Hematopoietic multipotent progenitor cell (in vitro differentiated cells): ENCODE data around the gene PTPRD. TPM values are rescaled to one million over a fixed set of nuclear protein-coding genes. Genes with fewer than 3 reads are reported as not detected.

ENCODE experiments used
- DNase-seq, 3 donors: peaks; one replicate each; pipeline ENCODE4 v3.0.0-alpha.2; 2011 to 2015; ENCODE audit warnings: low read depth in 2 of 3, low spot score in 2 of 3
- total RNA-seq: library from RNA; depleted of rRNA; stranded (reverse); fragments of >200 nt; gene quantifications from one replicate; pipeline ENCODE4 v1.2.3, GENCODE V29; 2012

Gene PTPRD
- total RNA-seq, 1 donor, result 16.2 TPM

GRCh38 chr9:9791611-9792010 is 821.2 kb downstream of the PTPRD start:
- DNase-seq, result peak in 1 of 3 donors; percentile 27

DNA sequence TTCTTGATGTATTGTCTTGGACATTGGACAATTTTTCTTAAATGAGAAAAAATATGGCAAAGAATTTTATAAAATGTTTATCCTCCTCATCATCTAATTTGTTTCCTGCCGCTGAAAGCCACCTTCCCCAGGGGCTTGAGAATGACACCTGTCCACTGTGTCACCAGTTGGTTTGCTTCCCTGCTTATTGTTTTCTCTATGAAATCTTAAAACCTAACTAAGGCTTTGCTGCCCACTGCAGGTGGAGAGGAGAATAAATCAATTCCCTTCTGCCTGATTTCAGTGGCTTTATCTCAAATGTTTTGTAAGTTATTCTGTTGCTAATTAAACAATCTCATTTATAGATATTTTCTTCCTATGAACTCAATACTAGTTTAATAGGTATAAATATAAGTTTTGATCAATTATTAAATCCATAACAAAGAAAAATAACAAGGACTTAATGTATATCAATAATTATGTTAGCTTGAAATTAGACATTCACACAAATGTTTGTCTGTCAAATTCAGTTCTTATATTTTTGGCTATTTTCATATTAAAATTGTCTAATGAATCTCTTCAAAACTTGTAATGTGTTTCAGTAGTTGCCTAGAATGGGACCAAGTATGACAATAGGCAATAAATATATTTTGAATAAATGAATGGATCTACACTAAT is 822.5 kb downstream of the PTPRD start:
- DNase-seq, result peak in 2 of 3 donors; percentile 33 to 78

GRCh38 chr9:9783711-9784110 is 829.1 kb downstream of the PTPRD start:
- DNase-seq, result no peak

GRCh38 chr9:9783211-9783610 is 829.6 kb downstream of the PTPRD start:
- no peak for DNase-seq

- DNase-seq, result no peak
These were observed 834.5 kb downstream of the PTPRD start for GRCh38 chr9:9778293-9778692.

DNA sequence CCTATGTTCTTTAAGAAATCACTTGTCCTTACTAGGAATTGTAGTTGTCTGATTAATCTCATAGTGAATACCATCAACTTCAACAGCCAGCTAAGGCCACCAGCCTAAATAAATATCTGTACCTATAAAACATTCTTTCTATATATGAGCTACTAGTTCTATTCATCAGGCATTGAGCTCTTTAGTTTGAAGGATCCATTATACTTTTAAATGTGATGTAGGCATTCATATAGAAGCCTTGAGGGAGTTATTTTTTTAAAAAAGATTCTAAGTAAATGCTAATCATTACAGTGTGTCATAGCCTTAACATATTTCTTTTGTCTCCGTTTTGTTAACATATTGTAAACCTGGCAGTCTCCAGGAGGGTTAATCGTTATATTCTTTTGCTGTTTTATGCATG is 838.3 kb downstream of the PTPRD start:
- DNase-seq, result no peak

- no peak for DNase-seq
These were observed 841.5 kb downstream of the PTPRD start for GRCh38 chr9:9771314-9771713.

DNA sequence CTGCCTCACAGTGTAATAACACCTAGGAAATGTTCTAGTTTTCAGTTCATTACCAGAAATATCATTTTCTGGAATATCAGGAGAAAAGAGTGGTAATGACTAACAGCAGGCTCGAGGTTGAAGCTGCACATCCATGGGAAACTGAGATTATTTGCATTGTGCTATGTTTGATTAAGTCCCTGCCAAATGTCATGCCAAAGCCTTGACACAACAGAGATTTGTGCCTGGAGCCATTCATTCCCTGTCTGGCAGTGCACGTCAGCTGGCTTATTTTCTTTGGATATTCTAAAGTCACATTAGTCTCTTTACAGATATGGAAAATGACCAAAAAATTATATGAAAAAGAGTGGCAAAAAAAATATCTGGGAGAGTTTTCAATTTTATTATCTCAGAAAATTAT is 848.0 kb downstream of the PTPRD start:
- DNase-seq, result no peak

GRCh38 chr9:9754186-9754585 is 858.6 kb downstream of the PTPRD start:
- no peak for DNase-seq

- no peak for DNase-seq
These were observed 859.5 kb downstream of the PTPRD start for GRCh38 chr9:9753266-9753665.

DNA sequence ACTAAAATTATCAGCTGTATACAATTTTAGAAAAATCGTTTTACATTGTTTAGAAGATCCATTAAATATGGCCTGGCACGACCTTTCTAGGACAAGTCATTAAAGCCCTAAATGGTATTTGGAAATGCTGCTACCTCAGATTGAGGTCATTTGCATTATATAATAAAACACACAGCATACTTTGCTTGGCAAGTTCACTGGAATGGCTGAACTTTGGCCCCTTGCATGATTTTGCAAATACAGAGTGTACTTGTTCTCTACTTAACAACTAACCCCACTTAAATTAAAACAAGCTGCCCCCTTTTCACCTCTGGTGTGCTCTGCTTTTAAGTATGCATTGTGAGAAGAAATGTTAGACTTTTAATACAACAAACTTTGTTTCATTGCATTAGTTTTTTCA is 860.1 kb downstream of the PTPRD start:
- DNase-seq, result no peak

GRCh38 chr9:9751996-9752395 is 860.8 kb downstream of the PTPRD start:
- DNase-seq, result no peak

DNA sequence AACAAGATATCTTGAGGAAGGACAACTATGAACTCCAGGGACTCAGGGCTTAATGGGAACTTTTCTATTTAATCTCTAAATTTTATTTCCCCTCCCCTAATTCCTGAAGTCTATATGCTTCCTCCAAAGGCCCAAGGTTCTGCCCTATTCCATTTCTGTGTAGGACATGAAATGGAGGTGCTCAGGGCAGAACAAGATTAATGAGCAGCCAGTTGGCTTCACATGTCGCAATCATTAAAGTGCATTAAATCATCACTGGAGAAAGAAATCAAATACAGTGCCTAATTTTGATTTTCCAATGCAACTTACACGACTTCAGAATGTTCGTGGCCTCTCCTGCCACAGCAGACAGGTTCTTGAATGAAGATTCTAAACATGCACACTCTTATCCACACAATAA is 862.1 kb downstream of the PTPRD start:
- no peak for DNase-seq

GRCh38 chr9:9749591-9749990 is 863.2 kb downstream of the PTPRD start:
- DNase-seq, result no peak

DNA sequence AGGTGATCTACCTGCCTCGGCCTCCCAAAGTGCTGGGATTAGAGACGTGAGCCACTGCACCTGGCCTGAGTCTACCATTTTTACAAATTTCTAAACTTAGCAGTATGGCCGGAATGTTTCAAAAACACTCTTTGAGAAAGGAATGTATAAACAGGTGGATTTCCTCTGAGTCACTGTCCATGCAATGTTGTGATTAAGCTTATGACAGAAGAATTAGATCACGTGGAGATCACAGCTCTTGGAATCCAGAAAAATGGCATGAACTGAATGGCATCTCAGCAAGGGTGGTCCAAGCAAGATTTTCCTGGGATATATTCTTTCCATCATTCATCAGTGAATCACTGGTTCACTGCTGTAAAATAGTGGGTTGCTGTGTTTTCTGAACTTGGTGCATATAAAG is 865.0 kb downstream of the PTPRD start:
- DNase-seq, result no peak

DNA sequence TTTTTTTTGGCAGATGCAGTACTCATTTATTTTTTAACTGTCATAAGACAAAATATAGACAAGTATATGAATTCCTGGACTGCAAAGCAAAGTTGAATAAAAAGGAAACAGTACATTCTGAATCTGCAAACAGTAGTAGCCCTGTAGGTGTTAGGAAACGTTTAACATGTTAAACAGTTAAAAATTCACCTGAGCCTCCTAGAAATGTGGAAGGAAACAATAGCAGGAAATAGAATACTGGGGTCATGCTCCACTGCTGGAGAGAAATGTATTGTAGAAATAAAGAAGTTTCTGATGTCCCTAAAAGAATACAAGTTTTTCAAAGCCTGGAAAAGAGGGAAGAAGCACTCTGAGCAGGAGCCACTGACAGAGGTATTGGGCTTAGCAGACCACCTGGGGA is 866.0 kb downstream of the PTPRD start:
- DNase-seq, result no peak

- DNase-seq, result no peak
These were observed 869.0 kb downstream of the PTPRD start for GRCh38 chr9:9743822-9744221.

GRCh38 chr9:9730174-9730573 is 882.6 kb downstream of the PTPRD start:
- DNase-seq, result no peak

DNA sequence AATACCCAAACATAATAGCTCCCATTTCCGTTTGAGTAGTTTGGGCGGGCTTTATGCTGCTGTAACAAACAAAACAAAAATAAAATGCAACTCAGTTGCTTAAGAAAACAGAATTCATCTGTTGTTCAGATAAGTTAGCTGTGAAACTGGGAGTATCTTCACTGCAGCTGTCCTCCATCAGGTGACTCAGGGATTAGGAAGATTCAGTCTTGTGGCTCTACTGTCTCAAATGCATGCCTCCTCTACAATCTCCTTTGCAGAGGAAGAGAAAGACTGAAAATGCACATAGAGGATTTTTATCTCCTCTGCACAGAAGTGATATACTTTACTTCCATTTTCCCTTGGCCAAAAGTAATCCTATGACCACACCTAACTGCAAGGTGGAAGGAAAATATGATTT is 883.7 kb downstream of the PTPRD start:
- DNase-seq, result no peak

DNA sequence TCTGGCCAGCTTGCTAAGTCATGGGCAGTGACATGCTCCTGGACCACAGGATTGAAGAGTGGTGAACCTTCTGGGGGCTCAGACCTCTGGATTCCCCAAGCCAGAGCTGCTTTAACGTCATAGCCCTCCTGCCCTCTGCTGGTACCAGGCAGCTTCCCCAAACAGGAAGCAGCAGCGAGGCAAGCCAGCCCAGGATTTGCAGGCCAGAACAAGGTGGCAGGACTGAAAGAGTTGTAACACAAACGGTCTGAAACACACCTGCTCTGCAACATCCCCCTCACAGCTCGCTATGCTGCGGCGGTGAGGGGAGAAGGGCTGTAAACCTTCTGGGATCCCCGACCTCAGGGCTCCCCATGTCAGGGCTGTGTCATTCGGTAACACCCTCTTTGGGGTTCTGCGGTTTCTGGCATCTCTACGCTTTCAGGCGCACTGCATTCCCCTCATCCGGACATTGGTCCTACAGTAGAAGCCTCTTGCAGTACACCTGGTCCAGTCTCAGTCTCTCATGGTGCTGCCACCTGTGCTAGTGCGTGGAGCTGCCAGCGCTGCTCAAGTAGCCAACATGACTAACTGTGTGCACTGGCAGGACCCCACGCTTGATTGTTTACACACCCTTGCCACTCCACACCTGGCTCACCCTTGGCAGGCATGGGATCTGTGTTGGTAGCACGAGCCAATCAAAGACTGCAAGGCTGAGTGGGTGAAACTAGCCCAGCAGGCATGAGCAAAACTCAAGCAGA is 893.3 kb downstream of the PTPRD start:
- no peak for DNase-seq

DNA sequence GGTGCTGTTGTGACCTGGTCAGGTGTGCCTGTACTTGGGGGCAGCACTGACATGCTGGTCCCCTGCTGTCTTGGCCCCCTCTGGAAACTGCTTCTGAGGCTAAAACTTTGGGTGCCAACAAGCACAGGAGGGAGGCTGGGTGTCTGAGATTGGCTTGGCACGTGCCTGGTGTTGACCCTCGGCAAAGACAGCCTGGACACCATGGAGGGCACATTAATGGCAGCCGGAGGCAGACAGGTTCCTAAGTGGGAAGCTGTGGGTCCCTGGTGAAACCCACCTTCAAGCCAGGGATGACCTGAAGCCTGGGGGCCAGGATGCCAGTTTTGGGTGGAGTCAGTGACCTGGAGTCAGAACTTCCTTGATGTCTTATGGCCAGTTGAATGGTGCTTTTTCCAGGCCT is 894.1 kb downstream of the PTPRD start:
- no peak for DNase-seq

DNA sequence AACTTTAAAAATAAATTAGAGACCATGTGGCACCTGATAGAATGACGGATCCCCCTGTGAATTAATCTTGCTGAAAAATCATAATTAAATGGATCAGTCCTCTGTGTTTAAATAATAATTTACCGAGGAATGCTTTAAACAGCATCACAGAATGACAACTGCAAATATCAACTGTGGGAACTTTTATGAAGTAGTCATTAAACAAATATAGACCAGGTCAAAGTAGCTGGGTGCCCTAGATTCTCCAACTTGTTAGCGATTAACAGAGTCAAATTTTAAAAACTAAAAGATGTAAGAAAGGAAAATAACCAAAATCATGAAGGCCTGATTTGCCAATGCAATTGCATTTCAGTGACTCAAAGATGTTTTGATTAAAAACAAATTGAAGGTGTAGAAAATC is 933.4 kb downstream of the PTPRD start:
- no peak for DNase-seq

- no peak for DNase-seq
These were observed 938.3 kb downstream of the PTPRD start for GRCh38 chr9:9674461-9674860.
